NK-92 (cell line): ENCODE measurements around the gene PAX7.

Source experiments
- DNase-seq: peaks from one replicate; lab custom pipeline; 2025; ENCODE audit not compliant: unreplicated experiment; lab: John Stamatoyannopoulos, UW

PAX7 gene

GRCh38 chr1:18640228-18641004, 9.8 kb downstream of the PAX7 start:
- no peak for DNase-seq

GRCh38 chr1:18641005-18641941, 10.6 kb downstream of the PAX7 start:
- DNase-seq: no peak

GRCh38 chr1:18642278-18643095, 11.8 kb downstream of the PAX7 start:
- DNase-seq: no peak

GRCh38 chr1:18643154-18644012, 12.7 kb downstream of the PAX7 start:
- no peak for DNase-seq

- DNase-seq: no peak
These were observed 13.4 kb downstream of the PAX7 start for GRCh38 chr1:18644013-18644399.

GRCh38 chr1:18644446-18644845, 13.8 kb downstream of the PAX7 start:
- DNase-seq: no peak

GRCh38 chr1:18644973-18645746, 14.5 kb downstream of the PAX7 start:
- DNase-seq: no peak

- no peak for DNase-seq
These were observed 15.1 kb downstream of the PAX7 start for GRCh38 chr1:18645747-18646090.

GRCh38 chr1:18646091-18646785, 15.6 kb downstream of the PAX7 start:
- no peak for DNase-seq

GRCh38 chr1:18646786-18647410, 16.3 kb downstream of the PAX7 start:
- no peak for DNase-seq

- no peak for DNase-seq
These were observed 17.1 kb downstream of the PAX7 start for GRCh38 chr1:18647681-18648214.

GRCh38 chr1:18649693-18650370, 19.2 kb downstream of the PAX7 start:
- no peak for DNase-seq

- DNase-seq: no peak
These were observed 21.1 kb downstream of the PAX7 start for GRCh38 chr1:18651713-18652112.

- DNase-seq: no peak
These were observed 22.1 kb downstream of the PAX7 start for GRCh38 chr1:18652791-18653190.

- DNase-seq: no peak
These were observed 22.7 kb downstream of the PAX7 start for GRCh38 chr1:18653367-18653766.

GRCh38 chr1:18653916-18654315, 23.3 kb downstream of the PAX7 start:
- DNase-seq: no peak

- no peak for DNase-seq
These were observed 24.0 kb downstream of the PAX7 start for GRCh38 chr1:18654599-18654998.
